ENCODE results near the gene CBX4. TPM values are rescaled to one million over a fixed set of nuclear protein-coding genes. Genes with fewer than 3 reads are reported as not detected.

Gene CBX4
- total and polyA plus RNA-seq, 2 of the 4 experiments (the other 2 are of a cell fraction) = 3.2 to 9.4 TPM

- no peak overlapping the region for H2BK15ac ChIP-seq (ENCODE audit: low read depth, low read length)
- no peaks in the 10 kb centered on the region for H3K36me3 ChIP-seq (ENCODE audit: control insufficient read depth, insufficient read depth, low read length)
- H3K14ac ChIP-seq (replicated peaks; ENCODE audit: low read depth, low read length) = no peak overlapping the region
- in situ Hi-C loops (cut with MboI; ENCODE audit: low sequenced_read_pairs) (no loop called here), intact Hi-C loops (cut with micrococcal nuclease) (no loop called here), dilution Hi-C loops (cut with HindIII; ENCODE audit: low sequenced_read_pairs, unreplicated experiment) (no loop called here)
- no peak overlapping the region for H4K8ac ChIP-seq (ENCODE audit: low read depth in 2 of 2, low read length in 2 of 2)
- no peak overlapping the region for H3K23ac ChIP-seq (ENCODE audit: low read depth, low read length)
- no peak overlapping the region for H2AFZ ChIP-seq (replicated peaks; ENCODE audit: low read length, poor library complexity)
- peaks cover 47% of the 10 kb centered on the region for H3K27me3 ChIP-seq (ENCODE audit: control insufficient read depth, insufficient read depth, low read length)
- H3K4me1 ChIP-seq (ENCODE audit: control insufficient read depth, insufficient read depth, low read length) = no peaks in the 10 kb centered on the region
- no peak overlapping the region for H3K4me3 ChIP-seq (ENCODE audit: insufficient read depth, low read depth, low read length)
- H3K79me1 ChIP-seq (ENCODE audit: low read depth in 1 of 2, low read length in 2 of 2) = no peaks in the 10 kb centered on the region
- H3K4ac ChIP-seq (ENCODE audit: low read depth, low read length) = no peak overlapping the region
- no peak overlapping the region for H3K18ac ChIP-seq (ENCODE audit: low read depth, low read length)
- H4K5ac ChIP-seq (ENCODE audit: low read depth, low read length) = no peak overlapping the region
- no peak overlapping the region for H2AK5ac ChIP-seq (ENCODE audit: low read depth, low read length)
- H2BK120ac ChIP-seq (ENCODE audit: low read depth, low read length) = no peak overlapping the region
- 51% methylated on average over 5 of the region's 14 CpGs; no CpG with 5 or more reads in 1 of the 2 experiments for WGBS, 2 experiments (ENCODE audit: extremely low coverage in 2 of 2, insufficient read length in 1 of 2)
- no peaks in the 10 kb centered on the region for H3K9me3 ChIP-seq (ENCODE audit: control insufficient read depth, insufficient read depth, low read length)
- ChIA-PET CTCF (no interaction called here), POLR2A (ENCODE audit: unreplicated experiment) (no interaction called here)
- no peaks in the 10 kb centered on the region for H4K20me1 ChIP-seq (ENCODE audit: insufficient read depth, low read length)
- no peak overlapping the region for H3K56ac ChIP-seq (ENCODE audit: extremely low read depth, insufficient read depth, low read length)
- no peak overlapping the region for H2AK9ac ChIP-seq (replicated peaks; ENCODE audit: low read depth, low read length, poor library complexity)
- no peak overlapping the region for H3K27ac ChIP-seq (ENCODE audit: insufficient read depth, low read length)
- TF ChIP-seq CTCF (conservative IDR thresholded peaks at IDR 0.05; ENCODE audit: low read depth, low read length) (no peak), CHD1 (IDR thresholded peaks at IDR 0.05; ENCODE audit: low read depth, low read length) (no peak), MAZ (IDR thresholded peaks at IDR 0.05; ENCODE audit: borderline replicate concordance, low read depth, low read length) (no peak), BHLHE40 (IDR thresholded peaks at IDR 0.05; ENCODE audit: low read depth, low read length) (no peak)
- H4K91ac ChIP-seq (ENCODE audit: insufficient read depth, low read depth, low read length) = no peak overlapping the region
- no peak overlapping the region for H3K4me2 ChIP-seq (ENCODE audit: low read depth, low read length)
- H3K9me1 ChIP-seq (ENCODE audit: insufficient read depth, low read length) = no peaks in the 10 kb centered on the region
- no peak overlapping the region for H2BK20ac ChIP-seq (ENCODE audit: low read depth, low read length)
- DNase-seq (no peak), ATAC-seq (ENCODE audit: low read depth) (no peak)
- H2BK5ac ChIP-seq (ENCODE audit: low read depth, low read length, poor library complexity, severe bottlenecking) = no peak overlapping the region
- H3K9ac ChIP-seq (ENCODE audit: low read depth, low read length) = no peak overlapping the region
- BruUV-seq (replicated peaks) = no TSS peak
These were observed 48.3 kb upstream of the CBX4 start for GRCh38 chr17:79887451-79887991.

Data from IMR-90 (cell line).